Measurements from ENCODE around the gene GRK1.
"Not testable (repeated sequence)": the region's sequence is repeated elsewhere in the genome, so short reads cannot be mapped to it uniquely, and the experiment has no call there.

GRK1 gene

DNA sequence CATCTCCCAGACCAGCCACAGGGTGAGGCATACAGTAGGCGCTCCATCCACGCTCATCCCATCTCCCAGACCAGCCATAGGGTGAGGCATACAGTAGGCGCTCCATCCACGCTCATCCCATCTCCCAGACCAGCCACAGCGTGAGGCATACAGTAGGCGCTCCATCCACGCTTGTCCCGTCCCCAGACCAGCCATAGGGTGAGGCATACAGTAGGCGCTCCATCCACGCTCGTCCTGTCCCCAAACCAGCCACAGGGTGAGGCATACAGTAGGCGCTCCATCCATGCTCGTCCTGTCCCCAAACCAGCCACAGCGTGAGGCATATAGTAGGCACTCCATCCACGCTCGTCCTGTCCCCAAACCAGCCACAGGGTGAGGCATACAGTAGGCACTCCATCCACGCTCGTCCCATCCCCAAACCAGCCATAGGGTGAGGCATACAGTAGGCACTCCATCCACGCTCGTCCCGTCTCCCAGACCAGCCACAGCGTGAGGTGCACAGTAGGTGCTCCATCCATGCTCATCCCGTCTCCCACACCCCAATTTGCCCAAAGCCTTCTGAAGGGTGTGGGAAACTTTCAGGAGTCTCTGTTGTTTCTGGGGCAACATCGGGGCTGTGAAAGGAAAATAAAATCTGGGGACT lies 78.6 kb downstream of the GRK1 start:
- not testable (repeated sequence) for DNase-seq

DNA sequence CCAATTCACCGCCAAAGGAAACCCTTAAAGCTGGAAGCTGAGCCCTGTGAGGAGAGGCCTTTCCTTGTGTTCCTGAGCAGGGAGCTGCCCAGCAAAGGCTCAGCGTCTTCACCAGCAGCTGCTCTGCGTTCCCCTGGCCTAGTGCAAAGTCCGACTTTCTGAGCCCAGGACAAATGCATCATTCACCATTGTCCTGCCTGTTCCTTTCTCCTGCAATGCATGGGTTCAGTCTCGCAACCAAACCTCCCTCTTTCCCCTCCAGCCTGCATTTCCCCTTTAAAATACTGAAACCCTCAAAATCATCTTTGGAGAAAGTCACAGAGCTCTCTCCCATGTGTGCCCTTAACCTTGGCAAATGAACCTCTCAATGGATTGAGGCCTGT lies 79.1 kb downstream of the GRK1 start:
- no peak for DNase-seq

DNA sequence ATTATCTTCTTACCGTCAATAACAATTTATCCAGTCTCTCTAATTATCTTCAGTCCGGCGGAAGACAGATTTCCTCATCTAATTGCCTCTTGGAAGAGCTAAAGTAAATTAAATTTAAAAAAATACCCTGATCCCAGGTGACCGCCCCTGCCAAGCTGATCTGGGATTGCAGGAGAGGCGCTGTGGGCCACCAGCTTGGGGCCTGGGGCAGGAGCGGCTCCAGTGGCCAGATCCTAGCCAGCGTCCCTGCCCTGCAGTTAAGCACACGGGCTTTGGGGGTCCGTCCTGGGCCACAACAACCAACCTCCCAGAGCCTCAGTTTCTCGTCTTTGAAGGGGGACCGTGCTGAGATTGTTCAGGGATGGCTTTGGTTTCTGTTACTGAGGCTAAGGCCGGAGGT lies 79.7 kb downstream of the GRK1 start:
- no peak for DNase-seq

DNA sequence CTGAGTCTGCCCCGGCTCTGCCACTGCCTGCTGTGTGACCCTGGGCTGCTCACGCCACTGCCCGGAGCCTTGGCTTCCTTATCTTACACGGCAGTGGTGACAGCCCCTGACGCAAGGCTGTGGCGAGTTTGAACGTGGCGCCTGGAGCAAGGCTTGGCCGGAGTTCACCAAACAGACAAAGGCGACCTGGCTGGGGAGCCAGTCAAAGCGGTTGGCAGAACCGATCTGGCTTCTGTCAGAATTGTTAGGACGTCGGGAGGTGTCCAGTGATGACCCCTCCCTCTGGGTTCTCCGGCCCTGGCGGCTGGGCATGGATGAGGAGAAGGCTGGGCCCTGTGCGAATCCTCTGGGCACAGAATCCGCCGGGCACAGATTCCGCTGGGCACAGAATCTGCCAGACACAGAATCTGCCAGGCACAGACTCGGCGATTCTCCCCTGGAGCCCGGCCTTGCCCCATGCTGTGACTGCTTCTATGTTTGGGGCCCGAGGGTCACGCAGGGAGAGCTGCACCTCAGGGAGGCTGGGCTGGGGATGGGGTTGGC lies 80.3 kb downstream of the GRK1 start:
- no peak for DNase-seq

DNA sequence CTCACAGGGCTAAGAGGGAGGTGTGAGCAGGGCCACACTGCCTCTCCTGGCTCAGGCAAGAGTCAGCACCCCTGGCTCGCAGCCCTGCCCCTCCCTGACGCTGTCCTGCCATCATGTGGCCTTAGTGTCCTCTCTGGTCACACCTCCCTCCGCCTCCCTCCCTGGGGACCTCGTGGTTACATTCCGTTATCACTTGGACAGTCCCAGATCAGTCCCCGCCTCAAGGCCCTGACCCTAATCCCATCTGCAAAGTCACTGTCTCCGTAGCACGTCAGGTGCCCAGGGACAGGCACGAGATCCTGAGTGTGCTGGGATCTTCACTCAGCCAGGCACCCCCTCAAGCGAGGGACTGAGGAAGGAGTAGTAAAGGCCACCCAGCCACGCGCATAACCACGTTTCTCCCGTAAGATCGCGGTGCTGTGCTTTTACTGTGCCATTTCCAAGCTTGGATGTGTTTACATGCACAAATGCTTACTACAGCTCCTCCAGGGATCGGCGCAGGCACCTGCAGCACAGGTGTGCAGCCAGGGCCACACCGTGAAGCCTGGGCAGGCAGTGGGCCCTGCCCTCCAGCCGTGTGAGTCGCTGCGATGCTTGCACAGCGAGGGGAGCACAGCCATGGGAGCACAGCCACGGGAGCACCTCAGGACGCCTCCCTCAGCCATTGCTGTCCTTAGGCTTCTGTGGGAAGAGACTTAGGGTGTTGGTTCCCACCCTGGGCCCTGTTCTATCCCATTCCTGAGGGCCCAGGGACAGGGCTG lies 81.3 kb downstream of the GRK1 start:
- no peak for DNase-seq

DNA sequence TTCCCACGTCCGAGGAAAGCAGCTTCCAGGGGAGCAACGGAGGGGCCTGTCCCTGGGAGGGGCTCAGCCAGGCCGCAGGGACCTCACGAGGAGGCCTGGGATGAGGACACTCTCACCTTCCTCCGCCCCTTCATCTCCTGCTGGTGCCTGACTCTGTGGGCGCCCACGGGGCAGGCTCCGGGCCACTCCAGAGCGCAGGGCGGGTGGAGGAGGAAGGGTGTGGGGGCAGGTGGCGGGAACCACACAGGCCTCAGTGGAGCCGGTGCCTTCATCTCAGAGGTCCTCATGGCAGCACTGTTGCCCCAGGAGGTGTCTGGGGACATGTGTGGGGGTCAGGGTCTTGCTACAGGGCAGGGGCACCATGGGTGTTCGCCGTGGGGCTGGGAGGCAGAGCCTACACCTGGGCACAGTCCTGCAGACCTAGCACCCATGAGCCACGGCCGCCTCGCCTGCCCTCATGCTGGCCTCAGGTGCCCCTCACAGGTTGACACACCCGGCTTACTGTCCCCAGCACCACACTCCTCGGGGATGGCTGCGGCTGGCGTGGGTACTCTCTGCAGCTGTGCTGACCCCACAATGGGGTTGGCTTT lies 81.9 kb downstream of the GRK1 start:
- DNase-seq: no peak

DNA sequence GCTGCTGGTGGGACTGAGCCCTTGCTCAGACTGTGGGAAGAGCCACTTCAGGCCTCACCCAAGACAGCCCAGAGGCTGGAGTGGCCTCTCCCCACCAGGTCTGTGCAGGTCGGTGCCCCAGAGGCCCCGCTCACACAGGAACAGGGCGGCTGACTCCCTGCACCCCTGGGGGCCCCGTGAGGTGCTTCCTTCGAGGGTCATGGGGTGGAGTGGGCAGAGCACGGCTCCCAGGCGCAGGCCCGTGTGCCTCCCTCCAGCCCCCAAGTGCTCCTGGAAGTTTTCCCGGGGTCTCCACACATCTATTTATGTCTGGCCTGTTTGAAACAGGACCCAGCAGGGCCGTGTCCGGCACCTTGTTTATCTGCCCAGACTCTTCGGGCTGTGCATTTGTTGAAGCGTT lies 82.5 kb downstream of the GRK1 start:
- DNase-seq: no peak

DNA sequence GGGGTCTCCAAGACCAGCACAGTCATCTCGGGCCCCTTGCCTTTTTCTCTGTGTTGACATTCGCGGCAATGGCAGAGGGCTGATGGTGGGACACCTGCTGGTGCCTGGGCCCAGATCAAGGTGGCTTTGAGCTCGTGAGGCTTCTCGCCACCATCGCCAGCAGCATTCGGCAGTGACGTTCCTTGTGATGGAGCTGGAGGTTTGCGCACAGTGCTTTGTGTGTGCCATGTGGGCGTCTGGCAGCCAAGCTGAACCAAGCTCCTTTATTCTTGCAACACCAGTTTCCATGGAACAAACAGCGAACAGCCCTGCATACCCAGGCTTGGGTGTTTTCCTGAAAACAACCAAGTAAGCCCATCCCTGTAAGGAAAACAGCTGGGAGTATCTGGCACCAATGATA lies 82.9 kb downstream of the GRK1 start:
- no peak for DNase-seq

DNA sequence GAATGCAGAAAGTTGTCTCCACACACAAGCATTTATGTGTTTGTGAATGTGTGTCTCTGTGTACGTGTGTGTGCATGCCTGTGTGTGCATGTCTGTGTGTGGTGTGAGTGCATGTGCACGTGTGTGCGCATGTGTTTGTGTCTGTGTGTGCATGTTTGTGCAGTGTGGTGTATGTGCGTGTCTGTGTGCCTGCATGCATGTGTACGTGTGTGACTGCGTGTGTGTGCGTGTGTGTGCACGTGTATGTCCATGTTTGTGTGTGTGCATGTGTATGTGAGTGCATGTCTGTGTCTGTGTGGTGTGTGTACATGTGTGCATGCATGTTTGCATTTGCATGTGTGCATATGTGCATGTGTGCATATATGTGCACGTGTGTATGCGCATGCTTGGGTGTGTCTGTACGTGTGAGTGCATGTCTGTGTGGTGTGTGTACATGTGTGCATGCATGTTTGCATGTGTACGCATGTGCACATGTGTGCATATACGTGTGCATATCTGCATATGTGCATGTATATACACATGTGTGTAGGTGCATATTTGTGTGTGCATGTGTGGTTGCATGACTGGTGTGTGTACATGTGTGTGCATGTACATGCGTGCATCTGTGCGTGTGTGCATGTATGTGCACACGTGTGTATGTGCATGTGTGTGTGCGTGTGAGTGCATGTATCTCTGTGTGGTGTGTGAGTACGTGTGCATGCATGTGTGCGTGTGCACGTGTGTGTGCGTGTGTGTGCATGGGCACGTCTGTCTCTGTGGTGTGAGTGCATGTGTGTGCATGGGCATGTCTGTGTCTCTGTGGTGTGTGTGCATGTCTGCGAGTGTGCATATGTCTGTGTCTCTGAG lies 83.8 kb downstream of the GRK1 start:
- no peak for DNase-seq

DNA sequence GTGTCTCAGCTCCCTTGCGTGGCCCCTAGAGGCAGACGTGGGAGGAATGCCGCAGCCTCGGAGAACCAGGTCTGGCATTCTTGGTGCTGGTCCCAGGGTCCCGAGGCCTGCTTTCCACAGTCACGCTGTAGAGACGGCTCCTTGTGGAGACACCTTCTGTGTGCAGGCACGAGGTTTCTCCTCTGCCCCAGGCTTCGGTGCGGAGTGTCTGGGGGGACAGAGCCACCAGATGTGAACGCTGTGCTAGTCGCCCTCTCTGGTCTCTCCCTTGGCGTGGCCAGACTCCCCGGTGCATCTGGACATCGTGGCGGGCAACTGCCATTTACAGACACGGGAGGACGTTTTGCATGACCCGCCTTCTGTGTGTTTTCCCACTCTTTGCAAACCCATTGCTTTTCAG lies 84.5 kb downstream of the GRK1 start:
- DNase-seq: no peak

DNA sequence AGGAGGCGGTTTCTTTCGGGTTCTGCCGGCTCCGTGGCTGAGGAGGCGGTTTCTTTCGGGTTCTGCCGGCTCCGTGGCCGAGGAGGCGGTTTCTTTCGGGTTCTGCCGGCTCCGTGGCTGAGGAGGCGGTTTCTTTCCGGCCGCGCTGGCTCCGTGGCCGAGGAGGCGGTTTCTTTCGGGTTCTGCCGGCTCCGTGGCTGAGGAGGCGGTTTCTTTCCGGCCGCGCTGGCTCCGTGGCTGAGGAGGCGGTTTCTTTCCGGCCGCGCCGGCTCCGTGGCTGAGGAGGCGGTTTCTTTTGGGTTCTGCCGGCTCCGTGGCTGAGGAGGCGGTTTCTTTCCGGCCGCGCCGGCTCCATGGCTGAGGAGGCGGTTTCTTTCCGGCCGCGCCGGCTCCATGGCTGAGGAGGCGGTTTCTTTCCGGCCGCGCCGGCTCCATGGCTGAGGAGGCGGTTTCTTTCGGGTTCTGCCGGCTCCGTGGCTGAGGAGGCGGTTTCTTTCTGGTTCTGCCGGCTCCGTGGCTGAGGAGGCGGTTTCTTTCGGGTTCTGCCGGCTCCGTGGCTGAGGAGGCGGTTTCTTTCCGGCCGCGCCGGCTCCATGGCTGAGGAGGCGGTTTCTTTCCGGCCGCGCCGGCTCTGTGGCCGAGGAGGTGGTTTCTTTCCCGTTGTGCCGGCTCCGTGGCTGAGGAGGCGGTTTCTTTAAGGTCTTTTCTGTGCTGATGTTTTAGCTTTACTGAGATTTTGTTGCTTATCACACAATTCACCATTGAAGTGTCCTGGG lies 85.4 kb downstream of the GRK1 start:
- not testable (repeated sequence) for DNase-seq

DNA sequence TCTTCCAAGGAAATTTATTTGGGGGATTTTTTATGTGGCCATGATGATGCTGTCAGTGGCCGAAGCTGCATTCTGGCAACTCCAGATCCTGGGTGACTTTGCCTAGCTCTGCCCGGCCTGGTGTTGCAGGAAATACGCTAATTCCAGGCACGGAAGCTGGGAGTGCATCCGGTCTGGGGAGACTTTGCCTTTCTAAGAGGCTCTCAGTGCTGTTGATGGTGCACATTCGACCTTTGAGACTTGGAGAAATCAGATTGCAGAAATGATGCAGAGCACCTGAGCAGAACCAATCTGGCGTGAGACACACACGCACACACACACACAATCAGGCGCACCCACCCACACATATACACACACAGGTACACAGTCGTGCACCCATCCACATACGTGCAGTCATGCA lies 86.2 kb downstream of the GRK1 start:
- no peak for DNase-seq

DNA sequence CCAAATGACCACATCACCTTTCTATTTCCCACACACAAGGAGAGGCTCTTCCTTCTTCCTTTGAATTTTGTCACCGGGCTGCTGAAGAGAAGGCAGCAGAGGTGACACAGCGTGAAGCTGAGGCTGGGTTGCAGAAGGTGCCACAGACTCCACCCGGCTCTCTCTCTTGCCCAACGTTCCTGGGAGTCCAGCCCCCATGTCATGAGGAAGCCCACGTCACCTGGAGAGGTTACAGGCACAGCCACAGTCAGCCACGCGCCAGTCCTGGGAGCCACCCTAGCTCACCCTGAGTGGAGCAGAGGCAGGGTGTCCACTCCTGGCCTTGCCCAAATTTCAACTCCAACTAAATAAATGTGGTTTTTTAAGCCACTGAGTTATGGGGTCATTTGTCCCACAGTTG lies 87.2 kb downstream of the GRK1 start:
- no peak for DNase-seq

DNA sequence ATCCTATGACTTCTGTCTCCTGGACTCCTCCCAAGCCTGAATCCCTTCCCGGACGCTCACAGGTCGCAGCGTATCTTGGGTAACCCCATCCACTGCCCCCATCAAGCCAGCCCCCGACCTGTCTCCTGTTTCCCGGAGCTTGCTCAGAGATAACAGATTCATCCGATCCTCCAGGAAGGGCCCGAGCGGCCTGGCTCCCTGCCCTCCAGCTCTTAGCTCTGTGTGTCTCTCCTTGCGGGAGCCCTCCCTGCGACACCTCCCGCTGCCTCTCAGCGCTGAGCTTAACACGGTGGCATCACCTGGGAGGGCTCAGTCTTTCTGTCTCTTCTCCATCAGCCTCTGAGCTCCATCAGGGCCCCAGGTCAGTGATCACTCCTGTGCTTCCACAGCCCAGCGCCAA lies 87.7 kb downstream of the GRK1 start:
- no peak for DNase-seq

DNA sequence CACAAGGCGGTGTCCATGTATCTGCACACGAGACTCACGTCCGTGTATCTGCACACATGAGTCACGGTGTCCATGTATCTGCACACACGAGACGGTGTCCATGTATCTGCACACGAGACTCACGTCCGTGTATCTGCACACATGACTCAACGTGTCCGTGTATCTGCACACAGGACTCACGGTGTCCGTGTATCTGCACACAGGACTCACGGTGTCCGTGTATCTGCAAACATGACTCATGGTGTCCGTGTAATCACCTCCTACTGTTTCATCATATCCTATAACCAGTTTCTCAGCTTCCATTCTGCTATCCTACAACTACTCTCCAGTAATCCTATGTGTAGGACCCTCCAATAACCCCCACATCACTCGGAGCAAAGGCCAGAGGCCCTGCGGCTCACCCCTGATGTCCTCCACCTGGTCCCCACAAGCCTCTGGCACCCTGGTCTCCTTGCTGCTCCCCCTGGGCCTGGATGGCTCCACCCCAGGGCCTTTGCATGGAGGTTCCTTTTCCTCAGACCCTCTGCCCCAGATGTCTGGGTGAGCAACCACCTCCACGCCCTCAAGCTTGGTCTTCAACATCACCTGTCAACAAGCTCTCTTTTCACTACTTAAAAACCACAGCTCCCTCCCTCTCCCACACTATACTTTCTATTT lies 89.5 kb downstream of the GRK1 start:
- DNase-seq: no peak

DNA sequence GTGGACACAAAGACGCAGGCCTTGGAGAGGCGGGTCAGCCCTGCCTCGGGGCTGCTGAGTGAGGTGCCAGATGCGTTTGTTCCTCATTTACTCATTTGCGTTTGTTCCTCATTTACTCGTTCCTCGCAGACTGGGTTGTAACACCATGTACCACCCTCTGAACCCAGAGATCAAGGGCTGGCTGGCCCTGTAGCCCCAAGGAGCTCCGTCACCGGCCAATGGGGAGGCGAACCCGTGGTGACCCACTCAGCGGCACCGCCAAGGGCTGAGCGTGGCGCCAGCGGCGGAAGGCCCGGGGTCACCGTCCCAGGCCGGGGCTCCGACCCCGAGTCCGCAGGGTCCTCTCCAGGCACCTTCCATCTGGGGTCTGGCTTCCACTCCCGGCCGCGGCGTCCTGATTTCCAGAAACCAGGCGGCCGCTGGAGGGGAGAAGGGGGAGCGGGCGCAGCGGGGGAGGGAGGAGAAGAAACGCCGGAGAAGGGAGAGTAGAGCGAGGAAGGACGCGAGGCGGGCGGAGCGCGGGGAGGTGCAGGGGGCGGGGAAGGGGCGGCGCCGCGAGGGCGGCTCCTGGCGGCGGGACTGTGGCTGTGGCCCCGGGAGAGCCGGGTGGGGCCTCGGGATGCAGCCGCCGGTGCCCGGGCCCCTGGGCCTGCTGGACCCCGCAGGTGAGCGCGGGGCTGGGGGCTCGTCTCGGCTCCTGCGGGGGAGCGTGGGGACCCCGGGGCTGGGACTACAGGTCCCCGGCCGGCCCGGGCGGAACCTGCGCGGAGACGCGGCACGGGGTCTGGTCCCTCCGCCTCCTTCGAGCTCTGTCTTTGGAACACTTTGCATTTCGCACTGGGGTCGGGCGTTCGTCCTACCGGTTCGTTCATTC lies 91.9 kb downstream of the GRK1 start, which contains the start of gene TMEM255B:
Gene TMEM255B, plus strand, starts transcription at position 576 of the 874 bp plus-strand sequence. Its CDS starts 44 bp downstream, at position 620.
- peak; percentile 69 for DNase-seq

DNA sequence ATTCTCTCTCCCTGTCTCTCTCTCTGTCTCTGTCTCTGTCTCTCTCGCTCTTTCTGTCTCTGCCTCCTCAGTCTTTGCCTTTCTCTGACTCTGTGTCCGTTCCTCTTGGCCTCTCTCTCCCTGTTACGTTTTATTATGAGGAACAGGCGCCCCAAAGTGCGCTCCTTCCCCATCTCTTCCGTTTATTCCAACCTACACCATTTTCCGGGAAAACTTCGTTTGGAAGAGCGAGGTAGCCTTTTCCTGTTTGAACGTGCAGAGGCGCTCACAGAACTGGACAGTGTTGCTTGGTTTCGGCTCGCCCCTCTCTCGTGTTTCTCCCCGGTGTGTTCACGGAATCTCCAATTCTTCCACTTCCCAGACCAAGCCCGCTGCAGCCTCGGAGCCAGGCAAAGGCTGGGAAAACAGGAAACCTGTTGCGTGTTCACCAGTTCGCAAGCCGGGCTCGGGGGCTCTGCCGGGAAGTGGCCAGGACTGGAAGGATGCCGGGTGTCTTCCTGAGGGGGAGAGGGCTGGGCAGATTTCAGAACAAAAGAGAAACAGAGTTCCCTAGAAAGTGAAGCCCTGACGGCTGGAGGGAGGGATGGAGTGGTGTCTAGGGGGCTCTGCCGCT lies 92.6 kb downstream of the GRK1 start:
- DNase-seq: no peak

DNA sequence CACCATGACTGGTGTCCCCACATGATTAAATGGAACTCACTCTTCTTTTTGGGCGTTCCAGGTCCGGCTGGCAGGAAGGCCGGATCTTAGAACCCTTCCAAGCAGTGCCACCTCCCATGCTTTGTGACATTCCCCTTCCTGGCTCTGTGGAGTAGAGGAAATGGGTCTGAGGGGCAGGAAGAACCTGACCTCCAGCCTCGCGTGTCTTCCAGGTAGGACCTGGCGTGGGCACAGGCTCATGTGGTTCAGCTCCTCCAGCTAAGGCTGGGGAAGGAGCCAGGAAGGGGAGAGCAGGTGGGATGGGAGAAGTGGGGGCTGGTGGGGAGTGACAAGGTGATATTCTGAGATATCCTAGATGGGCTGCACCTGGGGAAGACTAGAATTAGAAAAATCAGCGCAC lies 94.1 kb downstream of the GRK1 start:
- no peak for DNase-seq

DNA sequence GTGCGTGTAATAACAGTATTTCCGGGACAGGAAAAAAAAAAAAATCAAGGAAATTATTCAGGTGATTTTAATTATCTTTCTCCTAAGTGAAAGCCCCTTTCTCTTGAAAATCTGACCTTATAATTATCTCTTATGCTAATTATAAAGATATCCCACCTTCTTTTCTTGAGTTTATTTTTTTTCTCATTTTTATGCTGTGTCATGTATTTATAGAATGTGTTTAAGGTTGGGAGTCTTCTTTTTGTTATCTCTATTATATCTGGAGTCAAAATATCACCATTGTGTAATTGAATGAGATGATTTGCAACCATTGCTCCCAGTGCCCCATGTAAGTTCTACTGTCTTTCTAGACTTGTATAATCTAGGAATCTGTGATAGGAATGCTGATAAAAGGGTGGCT lies 95.1 kb downstream of the GRK1 start:
- DNase-seq: no peak

DNA sequence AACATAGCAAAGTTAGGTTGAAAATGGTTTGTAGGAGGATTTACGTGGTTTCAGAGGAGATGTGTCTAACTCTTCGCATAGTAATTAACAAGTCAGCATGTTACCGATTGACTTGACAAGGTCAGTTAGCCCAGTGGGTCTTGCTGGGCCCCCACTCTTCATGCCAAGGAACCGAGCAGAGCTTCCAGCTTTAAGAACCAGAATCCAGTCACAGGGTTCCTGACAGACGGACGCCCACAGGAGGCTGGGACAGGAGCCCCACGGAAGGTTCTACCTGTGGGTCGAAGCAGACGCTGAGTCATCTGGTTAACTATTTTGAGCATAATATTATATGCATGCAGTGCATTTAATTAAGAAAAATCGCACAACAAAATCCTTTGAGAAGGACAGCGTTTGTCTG lies 95.5 kb downstream of the GRK1 start:
- DNase-seq: no peak
